Natural killer cell (primary cell): ENCODE results near the gene DARS1. TPM values are rescaled to one million over a fixed set of nuclear protein-coding genes. Genes with fewer than 3 reads are reported as not detected.

ENCODE experiments used
- ATAC-seq, 3 donors: fragments of 150-1000 bp in 2 of 3; fragments of 200-7000 bp in 1 of 3; cut with Tn5 transposase; 1 replicate in 1 of 3; 2 replicates in 2 of 3; pipeline ENCODE4 v1.10.0; 2021; ENCODE audit warnings: mild to moderate bottlenecking in 2 of 3, moderate library complexity in 2 of 3
- DNase-seq, 2 donors: peaks; one replicate each; pipeline versions ENCODE4 v3.0.0 to v3.0.0-alpha.2; 2013 to 2021; ENCODE audit warnings: mixed read lengths in 1 of 2
- H3K27ac ChIP-seq: one replicate; pipeline ENCODE4 v1.5.1; 2013; ENCODE audit warnings: mild to moderate bottlenecking, low read length
- H3K27me3 ChIP-seq: one replicate; pipeline ENCODE4 v1.6.1; 2013; ENCODE audit warnings: low read length; ENCODE audit not compliant: control insufficient read depth, insufficient read depth
- H3K36me3 ChIP-seq: one replicate; pipeline ENCODE4 v1.6.1; 2013; ENCODE audit warnings: low read length; ENCODE audit not compliant: control insufficient read depth, insufficient read depth
- H3K4me1 ChIP-seq: one replicate; pipeline ENCODE4 v1.6.1; 2013; ENCODE audit warnings: low read length; ENCODE audit not compliant: control insufficient read depth, insufficient read depth
- H3K4me3 ChIP-seq: one replicate; pipeline ENCODE4 v1.5.1; 2013; ENCODE audit warnings: low read length
- H3K9me3 ChIP-seq: one replicate; pipeline ENCODE4 v1.6.1; 2013; ENCODE audit warnings: low read length; ENCODE audit not compliant: control insufficient read depth, insufficient read depth
- H3K27ac Mint-ChIP-seq, 2 donors: one replicate each; pipeline ENCODE4 v1.8.0; 2022; ENCODE audit warnings: mild to moderate bottlenecking in 2 of 2, mixed read lengths in 2 of 2, moderate library complexity in 1 of 2
- H3K27me3 Mint-ChIP-seq, 2 donors: one replicate each; pipeline ENCODE4 v1.8.0; 2022; ENCODE audit warnings: low read depth in 2 of 2, mixed read lengths in 2 of 2
- H3K36me3 Mint-ChIP-seq: one replicate; pipeline ENCODE4 v1.8.0; 2022; ENCODE audit warnings: mixed read lengths
- H3K4me1 Mint-ChIP-seq, 2 donors: one replicate each; pipeline ENCODE4 v1.8.0; 2022; ENCODE audit warnings: mixed read lengths in 2 of 2
- H3K4me3 Mint-ChIP-seq: one replicate; pipeline ENCODE4 v1.8.0; 2022; ENCODE audit warnings: mild to moderate bottlenecking, moderate library complexity, mixed read lengths
- H3K9me3 Mint-ChIP-seq, 2 donors: one replicate each; pipeline ENCODE4 v1.8.0; 2022; ENCODE audit warnings: mixed read lengths in 2 of 2
- WGBS: methylation state at CpG from one replicate; pipeline ENCODE4 v1.1.7; 2013; ENCODE audit warnings: missing lambda C conversion rate; ENCODE audit not compliant: insufficient coverage; 5-methylcytosine and 5-hydroxymethylcytosine counted together
- intact Hi-C: fragments of 100-400 bp; cut with micrococcal nuclease; formaldehyde crosslinking; loops from one replicate; pipeline ENCODE4 v1.14.2; 2022
- total RNA-seq, 4 donors: library from RNA; stranded (reverse); fragments of 120-200 nt in 1 of 4; gene quantifications; one replicate each; pipeline versions ENCODE4 v1.2.3 to v1.2.4, GENCODE V29; 2013 to 2022
- TF ChIP-seq, protein P1 (sequence below): fragments of 200-600 bp; IDR thresholded peaks from one replicate; pipeline ENCODE4 v1.8.0; 2022; ENCODE audit warnings: antibody characterized with exemption

Gene DARS1
- total RNA-seq, 3 donors from 2014 or later (not counting 1 experiment from before 2014, with no cell fraction given) = 28.4 to 31.3 (median 30.3) TPM

DNA sequence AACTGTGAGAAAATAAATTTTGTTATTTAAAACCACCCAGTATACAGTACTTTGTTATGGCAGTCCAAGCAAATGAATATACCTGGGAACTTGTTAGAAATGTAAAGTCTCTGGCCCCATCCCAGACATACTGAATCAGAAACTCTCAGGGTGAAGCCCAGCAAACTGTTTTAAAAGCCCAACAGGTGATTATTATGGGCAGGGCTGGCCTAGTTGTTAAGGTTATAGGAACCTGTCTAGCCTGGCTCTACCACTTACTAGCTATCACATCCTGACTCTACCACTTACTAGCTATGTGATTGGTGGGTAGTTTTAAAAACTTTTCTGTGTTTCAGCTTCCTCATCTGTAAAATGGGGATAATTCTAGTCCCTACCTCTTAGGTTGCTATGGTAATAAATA, 8.0 kb upstream of the DARS1 start:
- Histone ChIP-seq H3K9me3 (no peaks in the 10 kb centered on the region), H3K4me1 (peaks cover 7% of the 10 kb centered on the region), H3K4me3 (no peak overlapping the region), H3K36me3 (no peaks in the 10 kb centered on the region), H3K27me3 (no peaks in the 10 kb centered on the region), H3K27ac (no peak overlapping the region)
- Mint-ChIP-seq H3K27ac (no peak overlapping the region), H3K4me3 (no peak overlapping the region), H3K9me3 (no peaks in the 10 kb centered on the region), H3K36me3 (no peaks in the 10 kb centered on the region), H3K27me3 (no peaks in the 10 kb centered on the region), H3K4me1 (no peaks in the 10 kb centered on the region)
- intact Hi-C loops = no loop called here
- DNase-seq (no peak), ATAC-seq (no peak)
- TF ChIP-seq, protein P1, sequence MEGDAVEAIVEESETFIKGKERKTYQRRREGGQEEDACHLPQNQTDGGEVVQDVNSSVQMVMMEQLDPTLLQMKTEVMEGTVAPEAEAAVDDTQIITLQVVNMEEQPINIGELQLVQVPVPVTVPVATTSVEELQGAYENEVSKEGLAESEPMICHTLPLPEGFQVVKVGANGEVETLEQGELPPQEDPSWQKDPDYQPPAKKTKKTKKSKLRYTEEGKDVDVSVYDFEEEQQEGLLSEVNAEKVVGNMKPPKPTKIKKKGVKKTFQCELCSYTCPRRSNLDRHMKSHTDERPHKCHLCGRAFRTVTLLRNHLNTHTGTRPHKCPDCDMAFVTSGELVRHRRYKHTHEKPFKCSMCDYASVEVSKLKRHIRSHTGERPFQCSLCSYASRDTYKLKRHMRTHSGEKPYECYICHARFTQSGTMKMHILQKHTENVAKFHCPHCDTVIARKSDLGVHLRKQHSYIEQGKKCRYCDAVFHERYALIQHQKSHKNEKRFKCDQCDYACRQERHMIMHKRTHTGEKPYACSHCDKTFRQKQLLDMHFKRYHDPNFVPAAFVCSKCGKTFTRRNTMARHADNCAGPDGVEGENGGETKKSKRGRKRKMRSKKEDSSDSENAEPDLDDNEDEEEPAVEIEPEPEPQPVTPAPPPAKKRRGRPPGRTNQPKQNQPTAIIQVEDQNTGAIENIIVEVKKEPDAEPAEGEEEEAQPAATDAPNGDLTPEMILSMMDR = no peak

- ATAC-seq (no peak), DNase-seq (no peak)
- no peaks in the 10 kb centered on the region for H3K9me3 ChIP-seq
- TF ChIP-seq, protein P1 = no peak
- no peaks in the 10 kb centered on the region for H3K36me3 Mint-ChIP-seq
- WGBS = 94% methylated on average over 4 of the region's 4 CpGs
- no peak overlapping the region for H3K27ac ChIP-seq
- no peak overlapping the region for H3K27ac Mint-ChIP-seq
- H3K4me1 ChIP-seq = no peaks in the 10 kb centered on the region
- H3K27me3 ChIP-seq = no peaks in the 10 kb centered on the region
- no peak overlapping the region for H3K4me3 Mint-ChIP-seq
- H3K4me1 Mint-ChIP-seq = no peaks in the 10 kb centered on the region
- H3K4me3 ChIP-seq = no peak overlapping the region
- intact Hi-C loops = no loop called here
- no peaks in the 10 kb centered on the region for H3K27me3 Mint-ChIP-seq
- no peaks in the 10 kb centered on the region for H3K9me3 Mint-ChIP-seq
- H3K36me3 ChIP-seq = no peaks in the 10 kb centered on the region
These were observed 6.4 kb upstream of the DARS1 start for GRCh38 chr2:135991861-135992260.

GRCh38 chr2:135987441-135987840, 2.0 kb upstream of the DARS1 start:
- Histone ChIP-seq H3K4me3 (no peak overlapping the region), H3K9me3 (no peaks in the 10 kb centered on the region), H3K4me1 (peaks cover 7% of the 10 kb centered on the region), H3K36me3 (peaks cover 3% of the 10 kb centered on the region), H3K27me3 (no peaks in the 10 kb centered on the region), H3K27ac (no peak overlapping the region)
- DNase-seq = no peak
- ATAC-seq = no peak
- no peaks in the 10 kb centered on the region for H3K36me3 Mint-ChIP-seq
- no peaks in the 10 kb centered on the region for H3K9me3 Mint-ChIP-seq
- H3K4me1 Mint-ChIP-seq = peaks cover 16 to 20% of the 10 kb centered on the region in 2 donors
- intact Hi-C loops = no loop called here
- H3K4me3 Mint-ChIP-seq = no peak overlapping the region
- peak overlapping the region in 1 of 2 donors; percentile 93 for H3K27ac Mint-ChIP-seq
- 97% methylated on average over 2 of the region's 2 CpGs for whole genome bisulfite sequencing
- H3K27me3 Mint-ChIP-seq = no peaks in the 10 kb centered on the region
- TF ChIP-seq, protein P1 = no peak

- peak overlapping the region; percentile 95 for H3K4me3 Mint-ChIP-seq
- no peaks in the 10 kb centered on the region for H3K9me3 ChIP-seq
- ATAC-seq (no peak), DNase-seq (no peak)
- H3K4me1 ChIP-seq = peaks cover 7% of the 10 kb centered on the region
- no peaks in the 10 kb centered on the region for H3K9me3 Mint-ChIP-seq
- no peak overlapping the region for H3K27ac ChIP-seq
- H3K4me1 Mint-ChIP-seq = peaks cover 16 to 20% of the 10 kb centered on the region in 2 donors
- no peaks in the 10 kb centered on the region for H3K27me3 ChIP-seq
- TF ChIP-seq, protein P1 = no peak
- H3K36me3 Mint-ChIP-seq = no peaks in the 10 kb centered on the region
- WGBS = 100% methylated on average over 3 of the region's 5 CpGs
- H3K36me3 ChIP-seq = peaks cover 3% of the 10 kb centered on the region
- H3K27ac Mint-ChIP-seq = peak overlapping the region; percentile 87 to 93
- no peaks in the 10 kb centered on the region for H3K27me3 Mint-ChIP-seq
- H3K4me3 ChIP-seq = no peak overlapping the region
- intact Hi-C loops = no loop called here
These were observed 1.1 kb upstream of the DARS1 start for GRCh38 chr2:135986507-135986906.
